ENCODE results near the gene ATP7B.
A peak's percentile ranks its signal among the peaks of the same experiment; 100 is the strongest.

DNA sequence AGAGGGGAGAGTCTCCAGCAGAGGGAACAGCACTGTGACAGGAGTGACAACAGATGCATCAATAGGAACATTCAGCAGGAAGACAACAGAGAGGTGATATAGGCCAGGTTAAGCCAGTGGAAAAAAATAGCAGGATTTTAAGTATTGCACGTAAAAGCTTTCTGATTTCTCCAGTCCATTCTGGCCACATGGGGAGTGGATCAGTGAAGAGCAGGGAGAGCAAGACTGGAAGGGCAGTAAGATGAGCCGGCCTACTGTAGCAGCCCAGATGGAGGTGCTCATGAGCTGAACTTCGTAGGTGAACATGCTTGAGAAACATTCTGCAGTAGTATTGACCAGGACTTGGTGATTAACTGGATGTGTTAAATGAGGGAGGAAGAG lies 15.0 kb upstream of the ATP7B start:
- no peak for TF ChIP-seq EZH2 (IDR thresholded peaks at IDR 0.05; ENCODE audit: borderline replicate concordance, low read depth, low read length, severe bottlenecking)
- TF ChIP-seq, protein P1, sequence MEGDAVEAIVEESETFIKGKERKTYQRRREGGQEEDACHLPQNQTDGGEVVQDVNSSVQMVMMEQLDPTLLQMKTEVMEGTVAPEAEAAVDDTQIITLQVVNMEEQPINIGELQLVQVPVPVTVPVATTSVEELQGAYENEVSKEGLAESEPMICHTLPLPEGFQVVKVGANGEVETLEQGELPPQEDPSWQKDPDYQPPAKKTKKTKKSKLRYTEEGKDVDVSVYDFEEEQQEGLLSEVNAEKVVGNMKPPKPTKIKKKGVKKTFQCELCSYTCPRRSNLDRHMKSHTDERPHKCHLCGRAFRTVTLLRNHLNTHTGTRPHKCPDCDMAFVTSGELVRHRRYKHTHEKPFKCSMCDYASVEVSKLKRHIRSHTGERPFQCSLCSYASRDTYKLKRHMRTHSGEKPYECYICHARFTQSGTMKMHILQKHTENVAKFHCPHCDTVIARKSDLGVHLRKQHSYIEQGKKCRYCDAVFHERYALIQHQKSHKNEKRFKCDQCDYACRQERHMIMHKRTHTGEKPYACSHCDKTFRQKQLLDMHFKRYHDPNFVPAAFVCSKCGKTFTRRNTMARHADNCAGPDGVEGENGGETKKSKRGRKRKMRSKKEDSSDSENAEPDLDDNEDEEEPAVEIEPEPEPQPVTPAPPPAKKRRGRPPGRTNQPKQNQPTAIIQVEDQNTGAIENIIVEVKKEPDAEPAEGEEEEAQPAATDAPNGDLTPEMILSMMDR (IDR thresholded peaks at IDR 0.05; ENCODE audit: borderline replicate concordance, extremely low read depth, low read length, poor library complexity, severe bottlenecking), result peak; percentile 22

Measured in DND-41 (cell line).